Measurements from ENCODE around the gene CHD3.

DNA sequence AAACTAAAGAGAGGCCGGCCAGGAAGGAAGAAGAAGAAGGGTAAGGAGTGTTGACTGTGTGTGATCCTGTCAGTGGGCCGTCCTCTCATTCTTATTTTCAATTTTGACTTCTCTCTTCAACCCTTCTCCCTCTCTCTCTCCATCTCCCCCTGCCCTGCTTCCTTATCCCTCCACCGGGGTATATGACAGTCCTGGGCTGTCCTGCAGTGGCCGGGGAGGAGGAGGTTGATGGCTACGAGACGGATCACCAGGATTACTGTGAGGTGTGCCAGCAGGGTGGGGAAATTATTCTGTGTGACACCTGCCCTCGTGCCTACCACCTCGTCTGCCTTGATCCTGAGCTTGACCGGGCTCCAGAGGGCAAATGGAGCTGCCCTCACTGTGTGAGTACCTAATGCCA lies 5.6 kb downstream of the CHD3 start:
- no peak for TF ChIP-seq POLR2A (IDR thresholded peaks at IDR 0.05; ENCODE audit: low read depth, low read length)
- TF ChIP-seq POLR2AphosphoS5 (IDR thresholded peaks at IDR 0.05; ENCODE audit: low read depth, low read length): no peak

Measured in GM12892 (cell line).